Mesenteric fat pad (tissue), 1 donor: ENCODE data around the gene GRID2. TPM values are rescaled to one million over a fixed set of nuclear protein-coding genes. Genes with fewer than 3 reads are reported as not detected.

Source experiments
- DNase-seq: peaks from one replicate; pipeline ENCODE4 v3.0.0-alpha.2; 2020; ENCODE audit warnings: low spot score
- total RNA-seq: library from RNA; stranded (reverse); fragmentation: NEBNext Ultra II Directional; extraction: Animal tissue kit (Norgen Biotek cat#: 25700); gene quantifications from one replicate; pipeline ENCODE4 v1.2.1, GENCODE V29; 2021
- donor health status: DM: yes; HTN: yes; CAD: no.

Gene GRID2
- total RNA-seq, 1 donor from 2014 or later: not detected

- DNase-seq: no peak
Measured at GRCh38 chr4:93740890-93741289, 1437.1 kb downstream of the GRID2 start.

- DNase-seq: no peak
Measured at GRCh38 chr4:93743022-93743421, 1439.3 kb downstream of the GRID2 start.

GRCh38 chr4:93743635-93744034 is 1439.9 kb downstream of the GRID2 start:
- DNase-seq: no peak

DNA sequence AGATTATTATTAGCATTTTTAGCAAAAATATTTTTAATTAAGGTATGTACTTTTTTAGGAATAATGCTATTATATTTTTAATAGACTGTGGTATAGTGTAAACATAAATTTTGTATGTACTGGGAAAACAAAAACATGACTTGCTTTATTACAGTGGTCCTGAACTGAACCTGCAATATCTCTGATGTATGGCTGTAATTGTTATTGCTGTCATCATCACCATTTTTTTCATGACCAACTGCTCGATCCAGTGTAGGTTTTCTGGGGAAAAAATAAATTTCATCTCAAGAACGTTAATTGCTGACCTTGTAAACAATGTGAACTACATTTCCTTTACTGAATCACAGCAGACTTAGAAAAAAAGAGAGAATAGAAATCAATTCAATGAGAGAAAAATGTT is 1441.2 kb downstream of the GRID2 start:
- DNase-seq: no peak

GRCh38 chr4:93746031-93746430 is 1442.3 kb downstream of the GRID2 start:
- DNase-seq: no peak

DNA sequence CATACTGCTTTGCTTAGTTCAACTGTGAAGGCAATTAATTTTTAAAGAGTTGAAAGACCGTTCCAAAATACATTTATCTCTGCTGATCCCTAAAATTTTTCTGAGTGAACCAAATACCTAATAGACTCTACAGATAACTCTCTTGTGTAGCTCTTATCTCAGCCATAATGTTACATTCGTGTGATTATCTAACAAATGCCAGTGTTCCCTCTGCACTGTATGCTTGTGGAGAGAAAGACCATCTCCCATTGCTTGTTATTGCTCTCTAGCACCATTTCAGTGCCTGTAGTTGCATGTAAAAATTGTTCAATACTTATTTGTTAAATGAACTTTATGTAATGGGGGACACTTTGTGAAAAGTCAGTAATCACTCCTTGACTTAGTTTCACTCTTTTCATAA is 1443.5 kb downstream of the GRID2 start:
- no peak for DNase-seq

DNA sequence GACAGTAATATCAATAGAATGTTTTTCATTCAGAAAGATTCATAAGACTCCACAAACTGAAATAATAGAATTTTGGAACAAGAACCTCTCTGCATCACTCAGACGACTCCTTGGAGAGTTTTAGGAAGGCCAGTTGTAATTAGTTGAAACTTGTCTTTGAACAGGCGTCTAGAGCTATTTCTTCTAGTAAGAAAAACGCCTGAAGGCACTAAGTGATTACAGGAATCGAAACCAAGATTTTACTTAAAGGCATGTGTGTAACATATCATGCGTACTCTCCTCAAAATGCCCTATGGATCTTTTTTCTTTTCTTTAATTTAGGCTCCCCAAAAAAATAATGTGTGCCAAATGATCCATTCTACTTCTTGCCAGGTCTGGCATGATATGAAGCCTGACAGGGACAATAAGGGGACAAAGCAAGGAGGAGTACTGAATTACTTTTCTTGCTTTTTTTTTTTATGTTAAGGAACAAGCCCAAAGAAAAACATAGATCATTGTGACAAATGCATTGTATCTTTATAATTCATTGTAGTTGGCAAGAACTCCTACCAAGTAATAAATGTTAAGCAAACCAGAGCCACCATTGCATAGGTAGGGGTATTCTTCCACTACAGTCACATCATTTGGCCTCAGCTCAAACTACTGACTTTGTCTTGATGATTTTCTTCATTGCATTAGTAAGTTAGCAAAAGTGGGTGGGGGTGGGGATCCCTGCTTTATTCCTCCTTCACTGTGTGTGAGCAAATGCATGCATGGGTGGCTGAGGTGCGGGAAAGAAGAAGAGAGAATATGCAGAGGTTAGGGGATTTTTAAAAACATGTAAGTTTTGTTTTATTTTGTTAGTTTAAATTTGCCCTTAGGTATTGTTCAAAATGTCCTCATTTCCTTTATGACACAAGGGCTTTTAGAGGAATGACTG is 1444.9 kb downstream of the GRID2 start:
- no peak for DNase-seq

- no peak for DNase-seq
Measured at GRCh38 chr4:93749292-93749761, 1445.6 kb downstream of the GRID2 start.

DNA sequence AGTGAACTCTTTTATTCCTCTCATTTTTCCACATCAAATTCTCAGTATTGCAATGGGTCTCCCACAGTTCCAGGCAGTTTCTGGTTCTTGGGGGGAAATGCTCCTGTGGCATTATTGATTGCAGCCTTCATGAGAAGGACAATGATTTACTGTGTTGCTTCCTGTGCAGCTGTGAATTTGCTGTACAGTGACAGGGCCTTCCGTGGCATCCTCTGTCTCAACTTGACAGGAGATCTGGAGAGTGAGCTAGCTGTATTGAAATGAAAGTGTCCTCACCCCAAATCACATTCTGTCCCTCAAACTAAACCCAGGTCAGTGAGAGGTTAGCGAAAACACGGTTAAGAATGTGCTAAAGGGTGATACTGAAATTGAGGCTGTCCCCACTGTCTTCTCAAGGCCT is 1447.6 kb downstream of the GRID2 start:
- no peak for DNase-seq

DNA sequence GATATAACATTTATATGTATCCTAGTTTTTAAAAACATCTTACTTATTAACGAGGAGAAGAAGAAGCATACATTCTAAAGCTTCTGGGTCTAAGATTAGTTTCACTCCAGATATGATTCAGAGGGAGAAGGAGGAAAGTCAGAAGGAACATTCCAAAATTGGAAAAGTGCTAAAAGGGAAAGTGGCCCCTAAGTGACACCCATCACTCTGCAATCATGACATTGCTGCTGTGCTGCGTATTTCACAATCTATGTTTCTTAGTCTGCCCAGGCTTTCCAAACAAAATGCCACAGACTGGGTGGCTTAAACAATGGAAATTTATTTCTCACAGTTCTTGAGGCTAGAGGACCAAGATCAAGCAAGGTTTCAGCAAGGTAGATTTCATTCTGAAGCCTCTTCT is 1452.3 kb downstream of the GRID2 start:
- DNase-seq: no peak

DNA sequence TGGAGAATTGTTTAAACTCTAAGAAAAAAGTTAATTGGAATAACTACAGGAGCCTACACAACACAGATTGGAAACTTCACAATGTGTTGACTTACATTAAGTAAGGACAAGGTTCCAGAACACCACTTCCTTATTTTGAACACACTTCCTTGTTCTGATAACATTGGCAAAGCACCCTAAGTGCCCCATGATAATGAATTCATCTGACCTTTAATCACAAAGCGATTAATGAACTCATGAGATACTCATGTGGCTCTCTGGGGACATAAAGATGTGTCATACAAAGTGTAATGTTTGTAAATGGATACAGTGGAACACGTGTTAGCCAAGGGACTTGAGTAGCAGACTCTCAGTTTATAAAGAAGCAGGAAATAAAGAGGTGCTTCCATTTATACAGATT is 1455.7 kb downstream of the GRID2 start:
- no peak for DNase-seq

- no peak for DNase-seq
Measured at GRCh38 chr4:93760284-93760683, 1456.5 kb downstream of the GRID2 start.

DNA sequence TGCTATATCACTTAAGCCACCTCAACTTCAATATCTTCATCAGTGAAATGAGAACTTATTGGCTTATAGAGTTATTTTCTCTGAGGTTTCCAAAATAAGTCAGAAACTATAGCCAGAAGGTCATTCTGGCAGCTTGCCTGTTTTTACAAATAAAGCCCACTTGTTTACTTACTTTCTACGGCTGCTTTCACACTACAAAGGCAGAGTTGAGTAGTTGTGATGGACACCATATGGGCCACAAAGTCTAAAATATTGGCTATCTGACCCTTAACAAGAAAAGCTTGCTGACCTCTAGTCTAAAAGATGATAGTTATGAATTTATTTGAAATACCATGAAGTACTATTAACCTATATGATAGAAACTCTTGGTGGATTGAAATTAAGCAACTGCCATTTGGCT is 1457.5 kb downstream of the GRID2 start:
- DNase-seq: no peak

- DNase-seq: no peak
Measured at GRCh38 chr4:93764639-93765246, 1461.0 kb downstream of the GRID2 start.

DNA sequence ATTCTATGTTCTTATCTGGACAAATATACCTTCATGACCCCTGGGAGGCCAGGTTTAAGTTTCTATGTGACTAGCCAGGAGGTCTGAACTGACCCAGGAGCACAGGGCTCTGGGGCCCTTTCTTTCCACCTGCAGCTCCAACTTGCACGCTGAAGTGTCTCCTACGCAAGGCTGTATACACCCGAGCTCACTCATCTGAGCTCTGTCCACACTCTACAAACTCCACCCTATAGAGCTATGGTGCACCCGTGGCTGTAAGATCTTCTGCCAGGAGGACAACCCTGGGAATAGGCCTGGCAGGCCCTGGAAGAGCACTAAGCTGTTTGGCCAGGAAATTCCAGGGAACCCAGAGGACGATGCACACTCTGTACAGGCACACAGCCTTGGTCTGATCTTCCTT is 1464.2 kb downstream of the GRID2 start:
- DNase-seq: no peak

GRCh38 chr4:93770201-93770600 is 1466.4 kb downstream of the GRID2 start:
- no peak for DNase-seq

- DNase-seq: no peak
Measured at GRCh38 chr4:93771640-93772411, 1468.1 kb downstream of the GRID2 start.

DNA sequence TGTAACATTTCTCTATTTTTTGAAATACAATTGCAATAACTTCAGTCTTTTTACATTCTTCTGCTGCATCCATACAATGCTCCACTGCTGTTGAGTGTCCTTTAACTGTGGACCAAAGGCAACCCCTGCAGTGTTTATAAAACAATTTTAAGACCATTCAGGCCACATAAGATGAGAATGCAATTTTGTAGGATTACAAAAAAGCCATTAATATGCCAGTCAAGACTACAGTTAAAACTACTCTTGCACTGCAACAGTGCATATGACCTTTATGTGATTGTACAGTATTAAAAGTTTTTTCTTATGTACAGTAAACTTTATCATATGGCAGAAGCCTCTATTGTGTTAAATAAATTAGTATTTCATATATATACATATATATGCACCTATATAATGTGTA is 1469.1 kb downstream of the GRID2 start:
- no peak for DNase-seq

- DNase-seq: no peak
Measured at GRCh38 chr4:93775551-93775950, 1471.8 kb downstream of the GRID2 start.

DNA sequence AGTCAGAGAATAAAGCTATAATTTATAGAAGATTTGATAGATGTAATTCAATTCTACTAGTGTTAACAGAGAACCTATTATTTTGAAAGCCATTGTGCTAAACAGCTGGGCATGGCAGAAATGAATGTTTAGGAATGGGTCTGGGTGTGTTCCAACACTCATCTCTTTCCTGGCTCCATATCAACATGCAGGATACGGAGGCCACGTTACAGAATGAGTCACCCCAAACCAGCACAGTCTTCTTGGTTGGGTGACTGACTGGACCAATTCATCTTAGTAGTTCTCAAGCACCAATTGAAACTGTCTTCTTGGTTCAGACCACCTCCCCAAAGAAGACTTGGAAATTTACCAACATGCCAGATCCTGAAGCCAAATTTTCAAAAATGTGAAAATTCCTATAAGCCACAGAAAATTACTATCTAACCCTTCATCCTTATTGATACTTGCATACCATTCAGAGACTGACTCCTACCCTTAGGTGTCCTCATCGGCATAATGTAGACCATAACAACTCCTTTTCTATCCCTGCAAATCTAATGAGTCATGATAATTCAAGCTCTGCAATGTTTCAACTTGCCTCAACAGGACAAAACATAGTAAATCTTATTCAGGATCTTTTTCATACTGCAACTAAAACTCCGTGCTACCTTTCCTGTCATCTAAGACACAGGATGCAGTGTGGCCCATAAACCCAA is 1472.8 kb downstream of the GRID2 start:
- DNase-seq: no peak

GRCh38 chr4:93777081-93777460 is 1473.3 kb downstream of the GRID2 start:
- DNase-seq: no peak
